ENCODE results near the gene RALGDS. TPM values are rescaled to one million over a fixed set of nuclear protein-coding genes. Genes with fewer than 3 reads are reported as not detected.

The RALGDS gene
- total and polyA plus RNA-seq, 2 of the 13 experiments (the other 11 are each of a cell fraction or from before 2014, with no cell fraction given): 12.9 to 25.5 TPM

DNA sequence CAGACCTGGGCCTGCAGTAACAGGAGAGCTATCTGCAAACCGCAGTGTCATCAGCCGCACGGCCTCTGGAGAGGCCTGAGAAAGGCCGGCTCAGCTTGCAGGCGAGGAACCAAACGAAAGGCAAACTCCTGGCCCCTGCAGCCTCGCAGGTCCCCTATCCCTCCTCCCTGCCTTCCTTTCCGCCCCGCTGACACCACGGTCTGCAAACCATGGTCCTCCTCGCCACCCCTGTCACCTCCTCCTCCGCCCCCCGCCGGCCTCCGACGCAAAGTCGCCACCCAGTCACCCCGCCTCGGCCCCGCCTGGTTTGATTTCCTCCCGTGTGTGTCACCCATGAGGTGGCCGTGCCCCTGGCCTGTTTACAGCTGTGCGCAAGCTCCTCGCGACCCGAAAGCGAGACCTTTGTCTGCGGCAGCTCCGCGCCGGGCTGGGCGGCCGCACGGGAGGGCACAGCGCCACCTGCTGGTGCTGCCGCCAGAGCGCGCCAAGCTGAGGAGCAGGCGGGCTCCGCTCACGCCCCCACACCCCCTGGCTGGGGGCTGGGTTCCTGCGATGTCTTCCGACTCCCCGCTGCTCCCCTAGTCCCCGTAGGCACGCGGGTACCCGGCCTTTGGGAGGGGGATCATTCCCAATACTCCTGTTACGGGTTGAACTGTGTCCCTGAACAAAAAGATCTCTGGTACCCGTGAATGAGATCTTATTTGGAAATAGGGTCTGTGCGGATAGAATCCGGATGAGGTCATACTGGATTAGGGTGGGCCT lies 23.3 kb upstream of the RALGDS start (continued):
- TF ChIP-seq, protein P1, sequence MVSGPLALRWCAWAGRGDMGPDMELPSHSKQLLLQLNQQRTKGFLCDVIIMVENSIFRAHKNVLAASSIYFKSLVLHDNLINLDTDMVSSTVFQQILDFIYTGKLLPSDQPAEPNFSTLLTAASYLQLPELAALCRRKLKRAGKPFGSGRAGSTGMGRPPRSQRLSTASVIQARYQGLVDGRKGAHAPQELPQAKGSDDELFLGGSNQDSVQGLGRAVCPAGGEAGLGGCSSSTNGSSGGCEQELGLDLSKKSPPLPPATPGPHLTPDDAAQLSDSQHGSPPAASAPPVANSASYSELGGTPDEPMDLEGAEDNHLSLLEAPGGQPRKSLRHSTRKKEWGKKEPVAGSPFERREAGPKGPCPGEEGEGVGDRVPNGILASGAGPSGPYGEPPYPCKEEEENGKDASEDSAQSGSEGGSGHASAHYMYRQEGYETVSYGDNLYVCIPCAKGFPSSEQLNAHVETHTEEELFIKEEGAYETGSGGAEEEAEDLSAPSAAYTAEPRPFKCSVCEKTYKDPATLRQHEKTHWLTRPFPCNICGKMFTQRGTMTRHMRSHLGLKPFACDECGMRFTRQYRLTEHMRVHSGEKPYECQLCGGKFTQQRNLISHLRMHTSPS (CRISPR knock-in tag; IDR thresholded peaks at IDR 0.05; ENCODE audit: low read depth): peak; percentile 66; the same call in 1 of the 2 replicates
- TF ChIP-seq, protein P2, sequence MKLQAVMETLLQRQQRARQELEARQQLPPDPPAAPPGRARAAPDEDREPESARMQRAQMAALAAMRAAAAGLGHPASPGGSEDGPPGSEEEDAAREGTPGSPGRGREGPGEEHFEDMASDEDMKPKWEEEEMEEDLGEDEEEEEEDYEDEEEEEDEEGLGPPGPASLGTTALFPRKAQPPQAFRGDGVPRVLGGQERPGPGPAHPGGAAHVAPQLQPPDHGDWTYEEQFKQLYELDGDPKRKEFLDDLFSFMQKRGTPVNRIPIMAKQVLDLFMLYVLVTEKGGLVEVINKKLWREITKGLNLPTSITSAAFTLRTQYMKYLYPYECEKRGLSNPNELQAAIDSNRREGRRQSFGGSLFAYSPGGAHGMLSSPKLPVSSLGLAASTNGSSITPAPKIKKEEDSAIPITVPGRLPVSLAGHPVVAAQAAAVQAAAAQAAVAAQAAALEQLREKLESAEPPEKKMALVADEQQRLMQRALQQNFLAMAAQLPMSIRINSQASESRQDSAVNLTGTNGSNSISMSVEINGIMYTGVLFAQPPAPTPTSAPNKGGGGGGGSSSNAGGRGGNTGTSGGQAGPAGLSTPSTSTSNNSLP (IDR thresholded peaks at IDR 0.05; ENCODE audit: low read depth, low read length): 0 out of 2 replicates have a peak, but pooled peaks have one; percentile 34
- TF ChIP-seq EP300 (IDR thresholded peaks at IDR 0.05; ENCODE audit: low read depth in 2 of 2, low read length in 2 of 2) (0 out of 4 replicates have a peak, but pooled peaks of 1 of the 2 experiments have one; percentile 19), EP300 (CRISPR knock-in tag; IDR thresholded peaks at IDR 0.05; ENCODE audit: borderline replicate concordance) (no peak), MXD4 (CRISPR knock-in tag; IDR thresholded peaks at IDR 0.05) (peak; percentile 71), SP5 (CRISPR knock-in tag; IDR thresholded peaks at IDR 0.05; ENCODE audit: borderline replicate concordance, low read depth) (0 out of 2 replicates have a peak, but pooled peaks have one; percentile 28), CENPX (CRISPR knock-in tag; IDR thresholded peaks at IDR 0.05) (no peak), POLR2AphosphoS5 (IDR thresholded peaks at IDR 0.05; ENCODE audit: low read depth, low read length) (no peak), TBP (CRISPR knock-in tag; IDR thresholded peaks at IDR 0.05) (no peak), ZNF124 (CRISPR knock-in tag; IDR thresholded peaks at IDR 0.05) (0 out of 2 replicates have a peak, but pooled peaks have one; percentile 56), ZNF83 (CRISPR knock-in tag; IDR thresholded peaks at IDR 0.05; ENCODE audit: borderline replicate concordance) (no peak), TBX2 (CRISPR knock-in tag; IDR thresholded peaks at IDR 0.05; ENCODE audit: borderline replicate concordance) (peak; percentile 77)
- TF ChIP-seq, protein P3, sequence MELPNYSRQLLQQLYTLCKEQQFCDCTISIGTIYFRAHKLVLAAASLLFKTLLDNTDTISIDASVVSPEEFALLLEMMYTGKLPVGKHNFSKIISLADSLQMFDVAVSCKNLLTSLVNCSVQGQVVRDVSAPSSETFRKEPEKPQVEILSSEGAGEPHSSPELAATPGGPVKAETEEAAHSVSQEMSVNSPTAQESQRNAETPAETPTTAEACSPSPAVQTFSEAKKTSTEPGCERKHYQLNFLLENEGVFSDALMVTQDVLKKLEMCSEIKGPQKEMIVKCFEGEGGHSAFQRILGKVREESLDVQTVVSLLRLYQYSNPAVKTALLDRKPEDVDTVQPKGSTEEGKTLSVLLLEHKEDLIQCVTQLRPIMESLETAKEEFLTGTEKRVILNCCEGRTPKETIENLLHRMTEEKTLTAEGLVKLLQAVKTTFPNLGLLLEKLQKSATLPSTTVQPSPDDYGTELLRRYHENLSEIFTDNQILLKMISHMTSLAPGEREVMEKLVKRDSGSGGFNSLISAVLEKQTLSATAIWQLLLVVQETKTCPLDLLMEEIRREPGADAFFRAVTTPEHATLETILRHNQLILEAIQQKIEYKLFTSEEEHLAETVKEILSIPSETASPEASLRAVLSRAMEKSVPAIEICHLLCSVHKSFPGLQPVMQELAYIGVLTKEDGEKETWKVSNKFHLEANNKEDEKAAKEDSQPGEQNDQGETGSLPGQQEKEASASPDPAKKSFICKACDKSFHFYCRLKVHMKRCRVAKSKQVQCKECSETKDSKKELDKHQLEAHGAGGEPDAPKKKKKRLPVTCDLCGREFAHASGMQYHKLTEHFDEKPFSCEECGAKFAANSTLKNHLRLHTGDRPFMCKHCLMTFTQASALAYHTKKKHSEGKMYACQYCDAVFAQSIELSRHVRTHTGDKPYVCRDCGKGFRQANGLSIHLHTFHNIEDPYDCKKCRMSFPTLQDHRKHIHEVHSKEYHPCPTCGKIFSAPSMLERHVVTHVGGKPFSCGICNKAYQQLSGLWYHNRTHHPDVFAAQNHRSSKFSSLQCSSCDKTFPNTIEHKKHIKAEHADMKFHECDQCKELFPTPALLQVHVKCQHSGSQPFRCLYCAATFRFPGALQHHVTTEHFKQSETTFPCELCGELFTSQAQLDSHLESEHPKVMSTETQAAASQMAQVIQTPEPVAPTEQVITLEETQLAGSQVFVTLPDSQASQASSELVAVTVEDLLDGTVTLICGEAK (IDR thresholded peaks at IDR 0.05): no peak
- TF ChIP-seq, protein P3 (CRISPR knock-in tag; IDR thresholded peaks at IDR 0.05): no peak
- TF ChIP-seq, protein P4, sequence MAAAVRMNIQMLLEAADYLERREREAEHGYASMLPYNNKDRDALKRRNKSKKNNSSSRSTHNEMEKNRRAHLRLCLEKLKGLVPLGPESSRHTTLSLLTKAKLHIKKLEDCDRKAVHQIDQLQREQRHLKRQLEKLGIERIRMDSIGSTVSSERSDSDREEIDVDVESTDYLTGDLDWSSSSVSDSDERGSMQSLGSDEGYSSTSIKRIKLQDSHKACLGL (CRISPR knock-in tag; IDR thresholded peaks at IDR 0.05): peak; percentile 66; the same call in 1 of the 2 replicates
